ENCODE measurements around the gene PRSS2. TPM values are rescaled to one million over a fixed set of nuclear protein-coding genes. Genes with fewer than 3 reads are reported as not detected.
A peak's percentile ranks its signal among the peaks of the same experiment; 100 is the strongest.

Gene PRSS2
- total and polyA plus RNA-seq, 2 donors: 1.8 to 23.1 TPM

- Histone ChIP-seq H3K9me3 (ENCODE audit: control insufficient read depth in 2 of 2, insufficient read depth in 1 of 2, low read length in 1 of 2) (no peaks in the 10 kb centered on the region), H3K4me1 (ENCODE audit: control insufficient read depth in 2 of 2, insufficient read depth in 2 of 2, low read length in 2 of 2) (peaks cover 0 to 36% of the 10 kb centered on the region in 2 donors), H3K36me3 (ENCODE audit: control insufficient read depth in 2 of 2, insufficient read depth in 2 of 2, low read length in 1 of 2) (peaks cover 57 to 59% of the 10 kb centered on the region in 2 donors), H3K27ac (ENCODE audit: low read depth in 1 of 2, low read length in 1 of 2) (peak overlapping the region; percentile 98 to 100), H3K27me3 (ENCODE audit: control insufficient read depth in 2 of 2, insufficient read depth in 1 of 2, low read length in 1 of 2) (no peaks in the 10 kb centered on the region), H3K4me3 (ENCODE audit: low read length in 2 of 2) (peak overlapping the region; percentile 66 to 77)
- 20% methylated on average over 10 of the region's 10 CpGs for WGBS
- DNase-seq (ENCODE audit: low read depth in 6 of 9, low spot score in 9 of 9): peak in 6 of 9 donors; percentile 14 to 65 (median 31)
Observed at GRCh38 chr7:142788303-142789289, 17.8 kb downstream of the PRSS2 start.

- Histone ChIP-seq H3K36me3 (ENCODE audit: control insufficient read depth in 2 of 2, insufficient read depth in 2 of 2, low read length in 1 of 2) (peaks cover 59 to 66% of the 10 kb centered on the region in 2 donors), H3K27ac (ENCODE audit: low read depth in 1 of 2, low read length in 1 of 2) (peak overlapping the region; percentile 98 to 100), H3K4me1 (ENCODE audit: control insufficient read depth in 2 of 2, insufficient read depth in 2 of 2, low read length in 2 of 2) (peaks cover 6 to 40% of the 10 kb centered on the region in 2 donors), H3K27me3 (ENCODE audit: control insufficient read depth in 2 of 2, insufficient read depth in 1 of 2, low read length in 1 of 2) (no peaks in the 10 kb centered on the region), H3K4me3 (ENCODE audit: low read length in 2 of 2) (peak overlapping the region; percentile 66 to 77), H3K9me3 (ENCODE audit: control insufficient read depth in 2 of 2, insufficient read depth in 1 of 2, low read length in 1 of 2) (no peaks in the 10 kb centered on the region)
- DNase-seq (ENCODE audit: low read depth in 6 of 9, low spot score in 9 of 9): peak in 6 of 9 donors; percentile 22 to 68 (median 26)
- 21% methylated on average over 2 of the region's 2 CpGs for WGBS
Observed at GRCh38 chr7:142789441-142789840, 18.7 kb downstream of the PRSS2 start.

GRCh38 chr7:142790056-142790455 is 19.3 kb downstream of the PRSS2 start:
- no peaks in the 10 kb centered on the region for H3K27me3 ChIP-seq (ENCODE audit: control insufficient read depth in 2 of 2, insufficient read depth in 1 of 2, low read length in 1 of 2)
- H3K4me1 ChIP-seq (ENCODE audit: control insufficient read depth in 2 of 2, insufficient read depth in 2 of 2, low read length in 2 of 2): peaks cover 9 to 42% of the 10 kb centered on the region in 2 donors
- H3K9me3 ChIP-seq (ENCODE audit: control insufficient read depth in 2 of 2, insufficient read depth in 1 of 2, low read length in 1 of 2): no peaks in the 10 kb centered on the region
- DNase-seq (ENCODE audit: low read depth in 6 of 9, low spot score in 9 of 9): peak in 6 of 9 donors; percentile 26 to 75 (median 40)
- H3K36me3 ChIP-seq (ENCODE audit: control insufficient read depth in 2 of 2, insufficient read depth in 2 of 2, low read length in 1 of 2): peaks cover 59 to 68% of the 10 kb centered on the region in 2 donors
- H3K4me3 ChIP-seq (ENCODE audit: low read length in 2 of 2): peak overlapping the region; percentile 66 to 77
- H3K27ac ChIP-seq (ENCODE audit: low read depth in 1 of 2, low read length in 1 of 2): peak overlapping the region; percentile 98 to 100
- 13% methylated on average over 3 of the region's 3 CpGs for WGBS

GRCh38 chr7:142790555-142790954 is 19.8 kb downstream of the PRSS2 start:
- Histone ChIP-seq H3K36me3 (ENCODE audit: control insufficient read depth in 2 of 2, insufficient read depth in 2 of 2, low read length in 1 of 2) (peaks cover 59 to 68% of the 10 kb centered on the region in 2 donors), H3K27ac (ENCODE audit: low read depth in 1 of 2, low read length in 1 of 2) (peak overlapping the region; percentile 98 to 100), H3K9me3 (ENCODE audit: control insufficient read depth in 2 of 2, insufficient read depth in 1 of 2, low read length in 1 of 2) (no peaks in the 10 kb centered on the region), H3K27me3 (ENCODE audit: control insufficient read depth in 2 of 2, insufficient read depth in 1 of 2, low read length in 1 of 2) (no peaks in the 10 kb centered on the region), H3K4me1 (ENCODE audit: control insufficient read depth in 2 of 2, insufficient read depth in 2 of 2, low read length in 2 of 2) (peaks cover 9 to 47% of the 10 kb centered on the region in 2 donors), H3K4me3 (ENCODE audit: low read length in 2 of 2) (peak overlapping the region; percentile 66 to 77)
- 27% methylated on average over 1 of the region's 1 CpG for WGBS
- DNase-seq (ENCODE audit: low read depth in 6 of 9, low spot score in 9 of 9): peak in 3 of 9 donors; percentile 13 to 50 (median 13)

- WGBS: 52% methylated on average over 7 of the region's 7 CpGs
- peaks cover 0 to 4% of the 10 kb centered on the region in 2 donors for H3K27me3 ChIP-seq (ENCODE audit: control insufficient read depth in 2 of 2, insufficient read depth in 1 of 2, low read length in 1 of 2)
- peaks cover 9 to 50% of the 10 kb centered on the region in 2 donors for H3K4me1 ChIP-seq (ENCODE audit: control insufficient read depth in 2 of 2, insufficient read depth in 2 of 2, low read length in 2 of 2)
- peaks cover 59 to 68% of the 10 kb centered on the region in 2 donors for H3K36me3 ChIP-seq (ENCODE audit: control insufficient read depth in 2 of 2, insufficient read depth in 2 of 2, low read length in 1 of 2)
- peak overlapping the region; percentile 66 to 77 for H3K4me3 ChIP-seq (ENCODE audit: low read length in 2 of 2)
- H3K9me3 ChIP-seq (ENCODE audit: control insufficient read depth in 2 of 2, insufficient read depth in 1 of 2, low read length in 1 of 2): no peaks in the 10 kb centered on the region
- peak overlapping the region; percentile 87 to 100 for H3K27ac ChIP-seq (ENCODE audit: low read depth in 1 of 2, low read length in 1 of 2)
- peak in 4 of 9 donors; percentile 15 to 59 (median 24) for DNase-seq (ENCODE audit: low read depth in 6 of 9, low spot score in 9 of 9)
Observed at GRCh38 chr7:142791502-142791901, 20.7 kb downstream of the PRSS2 start.

- Histone ChIP-seq H3K4me1 (ENCODE audit: control insufficient read depth in 2 of 2, insufficient read depth in 2 of 2, low read length in 2 of 2) (peaks cover 9 to 52% of the 10 kb centered on the region in 2 donors), H3K27ac (ENCODE audit: low read depth in 1 of 2, low read length in 1 of 2) (peak overlapping the region; percentile 89 to 100), H3K36me3 (ENCODE audit: control insufficient read depth in 2 of 2, insufficient read depth in 2 of 2, low read length in 1 of 2) (peaks cover 64 to 68% of the 10 kb centered on the region in 2 donors), H3K9me3 (ENCODE audit: control insufficient read depth in 2 of 2, insufficient read depth in 1 of 2, low read length in 1 of 2) (peaks cover 0 to 2% of the 10 kb centered on the region in 2 donors), H3K4me3 (ENCODE audit: low read length in 2 of 2) (peak overlapping the region; percentile 66 to 77), H3K27me3 (ENCODE audit: control insufficient read depth in 2 of 2, insufficient read depth in 1 of 2, low read length in 1 of 2) (peaks cover 0 to 11% of the 10 kb centered on the region in 2 donors)
- peak in 4 of 9 donors; percentile 15 to 57 (median 21) for DNase-seq (ENCODE audit: low read depth in 6 of 9, low spot score in 9 of 9)
- WGBS: 68% methylated on average over 1 of the region's 1 CpG
Observed at GRCh38 chr7:142792129-142792528, 21.4 kb downstream of the PRSS2 start.

- Histone ChIP-seq H3K4me1 (ENCODE audit: control insufficient read depth in 2 of 2, insufficient read depth in 2 of 2, low read length in 2 of 2) (peaks cover 9 to 52% of the 10 kb centered on the region in 2 donors), H3K4me3 (ENCODE audit: low read length in 2 of 2) (peak overlapping the region; percentile 66 to 77), H3K27me3 (ENCODE audit: control insufficient read depth in 2 of 2, insufficient read depth in 1 of 2, low read length in 1 of 2) (peaks cover 0 to 15% of the 10 kb centered on the region in 2 donors), H3K27ac (ENCODE audit: low read depth in 1 of 2, low read length in 1 of 2) (peak overlapping the region; percentile 89 to 100), H3K9me3 (ENCODE audit: control insufficient read depth in 2 of 2, insufficient read depth in 1 of 2, low read length in 1 of 2) (peaks cover 0 to 2% of the 10 kb centered on the region in 2 donors), H3K36me3 (ENCODE audit: control insufficient read depth in 2 of 2, insufficient read depth in 2 of 2, low read length in 1 of 2) (peaks cover 67 to 73% of the 10 kb centered on the region in 2 donors)
- WGBS: 79% methylated on average over 2 of the region's 2 CpGs
- DNase-seq (ENCODE audit: low read depth in 6 of 9, low spot score in 9 of 9): peak in 2 of 9 donors; percentile 9 to 13
Observed at GRCh38 chr7:142792593-142792992, 21.8 kb downstream of the PRSS2 start.

- peak in 1 of 9 donors; percentile 35 for DNase-seq (ENCODE audit: low read depth in 6 of 9, low spot score in 9 of 9)
- peaks cover 9 to 52% of the 10 kb centered on the region in 2 donors for H3K4me1 ChIP-seq (ENCODE audit: control insufficient read depth in 2 of 2, insufficient read depth in 2 of 2, low read length in 2 of 2)
- 58% methylated on average over 5 of the region's 5 CpGs for WGBS
- peaks cover 0 to 19% of the 10 kb centered on the region in 2 donors for H3K27me3 ChIP-seq (ENCODE audit: control insufficient read depth in 2 of 2, insufficient read depth in 1 of 2, low read length in 1 of 2)
- peak overlapping the region; percentile 89 to 100 for H3K27ac ChIP-seq (ENCODE audit: low read depth in 1 of 2, low read length in 1 of 2)
- H3K9me3 ChIP-seq (ENCODE audit: control insufficient read depth in 2 of 2, insufficient read depth in 1 of 2, low read length in 1 of 2): peaks cover 0 to 5% of the 10 kb centered on the region in 2 donors
- peaks cover 65 to 75% of the 10 kb centered on the region in 2 donors for H3K36me3 ChIP-seq (ENCODE audit: control insufficient read depth in 2 of 2, insufficient read depth in 2 of 2, low read length in 1 of 2)
- peak overlapping the region; percentile 66 to 77 for H3K4me3 ChIP-seq (ENCODE audit: low read length in 2 of 2)
Observed at GRCh38 chr7:142793156-142793555, 22.4 kb downstream of the PRSS2 start.
